Measurements from ENCODE around the gene SLC39A3.
A peak's percentile ranks its signal among the peaks of the same experiment; 100 is the strongest.

The SLC39A3 gene

DNA sequence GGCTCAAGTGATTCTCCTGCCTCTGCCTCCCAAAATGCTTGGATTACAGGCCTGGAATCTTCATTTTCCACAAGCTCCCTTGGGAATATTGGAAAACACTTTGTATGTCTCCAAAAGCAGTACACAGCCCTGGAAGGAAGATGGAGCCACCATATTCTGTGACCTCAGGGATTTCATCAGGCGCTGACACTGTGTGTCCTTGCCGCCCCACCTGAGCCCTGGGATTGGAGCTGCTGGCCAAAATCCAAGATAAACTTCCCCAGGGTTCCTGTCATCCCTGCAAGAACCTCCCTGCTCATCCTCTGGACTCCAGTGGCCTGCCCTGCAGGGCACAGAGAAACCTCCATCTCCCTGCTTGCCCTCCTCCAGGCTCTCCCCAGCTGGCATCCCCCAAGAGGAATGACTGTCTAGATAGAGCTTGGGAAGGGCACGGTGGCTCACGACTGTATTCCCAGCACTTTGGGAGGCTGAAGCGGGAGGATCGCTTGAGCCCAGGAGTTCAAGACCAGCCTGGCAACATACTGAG, 36.1 kb downstream of the SLC39A3 start:
- no peak for DNase-seq (ENCODE audit: low read depth)
- no peak overlapping the region for H3K4me3 ChIP-seq (ENCODE audit: low read length)
- TF ChIP-seq, protein P1, sequence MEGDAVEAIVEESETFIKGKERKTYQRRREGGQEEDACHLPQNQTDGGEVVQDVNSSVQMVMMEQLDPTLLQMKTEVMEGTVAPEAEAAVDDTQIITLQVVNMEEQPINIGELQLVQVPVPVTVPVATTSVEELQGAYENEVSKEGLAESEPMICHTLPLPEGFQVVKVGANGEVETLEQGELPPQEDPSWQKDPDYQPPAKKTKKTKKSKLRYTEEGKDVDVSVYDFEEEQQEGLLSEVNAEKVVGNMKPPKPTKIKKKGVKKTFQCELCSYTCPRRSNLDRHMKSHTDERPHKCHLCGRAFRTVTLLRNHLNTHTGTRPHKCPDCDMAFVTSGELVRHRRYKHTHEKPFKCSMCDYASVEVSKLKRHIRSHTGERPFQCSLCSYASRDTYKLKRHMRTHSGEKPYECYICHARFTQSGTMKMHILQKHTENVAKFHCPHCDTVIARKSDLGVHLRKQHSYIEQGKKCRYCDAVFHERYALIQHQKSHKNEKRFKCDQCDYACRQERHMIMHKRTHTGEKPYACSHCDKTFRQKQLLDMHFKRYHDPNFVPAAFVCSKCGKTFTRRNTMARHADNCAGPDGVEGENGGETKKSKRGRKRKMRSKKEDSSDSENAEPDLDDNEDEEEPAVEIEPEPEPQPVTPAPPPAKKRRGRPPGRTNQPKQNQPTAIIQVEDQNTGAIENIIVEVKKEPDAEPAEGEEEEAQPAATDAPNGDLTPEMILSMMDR (conservative IDR thresholded peaks at IDR 0.05; ENCODE audit: low read length) = no peak

DNA sequence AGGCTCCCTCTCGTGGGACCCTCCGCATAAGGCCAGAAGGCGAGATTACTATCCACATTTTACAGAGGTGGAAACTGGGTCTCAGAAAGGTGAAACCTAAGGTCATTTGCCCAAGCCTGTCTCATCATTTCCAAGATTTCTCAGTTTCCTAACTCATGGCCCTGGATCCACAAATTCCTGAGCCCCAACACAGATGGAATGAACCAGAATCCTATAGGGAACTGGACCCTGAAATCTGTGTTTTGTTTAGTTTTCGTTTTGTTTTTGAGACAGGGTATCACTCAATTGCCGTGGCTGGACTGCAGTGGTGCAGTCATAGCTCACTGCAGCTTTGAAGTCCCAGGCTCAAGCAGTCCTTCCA, 36.8 kb downstream of the SLC39A3 start:
- no peak for DNase-seq (ENCODE audit: low read depth)
- H3K4me3 ChIP-seq (ENCODE audit: low read length) = peak overlapping the region; percentile 41
- TF ChIP-seq, protein P1 (conservative IDR thresholded peaks at IDR 0.05; ENCODE audit: low read length) = no peak

- peak; percentile 75 for DNase-seq (ENCODE audit: low read depth)
- TF ChIP-seq, protein P1 (conservative IDR thresholded peaks at IDR 0.05; ENCODE audit: low read length) = no peak
- H3K4me3 ChIP-seq (ENCODE audit: low read length) = peak within 1 kb of the TSS; percentile 48
These were observed 37.4 kb downstream of the SLC39A3 start, which contains the start of gene GNG7 for GRCh38 chr19:2702170-2703076. GNG7 (minus strand) TSS chr19:2702694; CDS start chr19:2520688, 182,006 bp downstream.

DNA sequence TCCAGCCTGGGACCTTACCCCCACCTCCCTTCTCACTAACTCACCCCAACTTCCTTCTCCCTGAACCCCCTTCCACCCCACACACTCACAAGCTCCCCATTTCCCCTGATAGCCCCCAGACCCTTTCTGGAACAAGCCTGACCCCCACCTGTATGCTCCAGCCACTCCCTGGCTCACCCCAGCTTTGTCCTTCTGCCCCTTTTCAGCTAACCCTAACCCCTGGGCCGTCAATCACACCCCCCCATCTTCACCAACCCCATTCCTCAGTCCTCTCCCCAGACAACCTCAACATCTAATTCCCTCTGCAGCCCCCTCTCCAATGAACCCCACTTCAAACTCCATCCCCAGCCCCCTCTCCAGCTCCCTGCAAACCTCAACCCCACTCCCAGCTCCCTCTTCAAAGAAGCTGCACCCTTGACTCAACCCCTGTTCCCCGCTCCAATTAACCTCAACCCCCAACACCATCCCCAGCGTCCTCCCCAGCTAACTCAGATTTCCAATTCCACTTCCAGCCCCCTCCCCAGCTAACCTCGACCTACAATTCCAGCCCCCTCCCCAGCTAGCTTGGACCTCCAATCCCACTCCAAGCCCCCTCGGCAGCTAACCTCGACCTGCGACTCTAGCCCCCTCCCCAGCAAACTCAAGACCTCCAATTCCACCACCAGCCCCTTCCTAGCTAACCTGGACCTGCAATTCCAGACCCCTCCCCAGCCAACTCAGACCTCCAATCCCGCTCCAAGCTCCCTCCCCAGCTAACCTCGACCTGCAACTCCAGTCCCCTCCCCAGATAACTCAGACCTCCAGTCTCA, 38.3 kb downstream of the SLC39A3 start:
- H3K4me3 ChIP-seq (ENCODE audit: low read length) = no peak overlapping the region
- no peak for DNase-seq (ENCODE audit: low read depth)
- TF ChIP-seq, protein P1 (conservative IDR thresholded peaks at IDR 0.05; ENCODE audit: low read length) = no peak

DNA sequence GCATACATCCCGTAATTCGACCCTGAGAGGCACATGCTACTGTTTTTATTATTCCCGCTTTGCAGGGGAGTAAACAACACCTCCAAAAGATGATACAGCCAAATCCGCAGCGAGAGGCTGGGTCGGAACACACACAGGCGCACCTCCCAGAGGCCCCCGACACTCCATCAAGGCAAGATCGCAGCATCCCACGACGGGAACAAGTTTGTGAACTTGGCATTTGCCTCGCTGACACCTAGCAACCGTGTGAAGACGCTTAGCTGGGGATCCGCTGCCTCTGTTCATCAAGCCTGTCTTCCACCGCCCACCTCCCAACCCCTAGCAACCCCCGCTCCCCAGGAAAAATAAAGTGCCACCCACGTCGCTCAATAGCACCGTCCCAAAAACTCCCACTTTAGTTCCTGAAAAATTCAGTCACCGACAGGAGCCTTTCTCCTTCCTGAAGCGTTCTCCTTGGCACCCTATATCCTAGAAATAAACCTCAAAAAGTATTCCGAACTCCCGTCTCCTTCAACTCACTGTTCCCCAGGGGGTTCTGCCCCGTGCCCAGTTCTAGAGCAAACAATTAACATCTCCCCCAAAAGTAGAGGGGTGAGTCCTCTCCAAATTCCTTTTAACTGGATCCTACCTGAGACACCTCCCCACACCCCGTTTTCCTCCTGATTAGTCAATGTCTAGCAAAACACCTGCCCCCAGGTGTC, 39.0 kb downstream of the SLC39A3 start:
- TF ChIP-seq, protein P1 (conservative IDR thresholded peaks at IDR 0.05; ENCODE audit: low read length) = no peak
- no peak for DNase-seq (ENCODE audit: low read depth)
- no peak overlapping the region for H3K4me3 ChIP-seq (ENCODE audit: low read length)

DNA sequence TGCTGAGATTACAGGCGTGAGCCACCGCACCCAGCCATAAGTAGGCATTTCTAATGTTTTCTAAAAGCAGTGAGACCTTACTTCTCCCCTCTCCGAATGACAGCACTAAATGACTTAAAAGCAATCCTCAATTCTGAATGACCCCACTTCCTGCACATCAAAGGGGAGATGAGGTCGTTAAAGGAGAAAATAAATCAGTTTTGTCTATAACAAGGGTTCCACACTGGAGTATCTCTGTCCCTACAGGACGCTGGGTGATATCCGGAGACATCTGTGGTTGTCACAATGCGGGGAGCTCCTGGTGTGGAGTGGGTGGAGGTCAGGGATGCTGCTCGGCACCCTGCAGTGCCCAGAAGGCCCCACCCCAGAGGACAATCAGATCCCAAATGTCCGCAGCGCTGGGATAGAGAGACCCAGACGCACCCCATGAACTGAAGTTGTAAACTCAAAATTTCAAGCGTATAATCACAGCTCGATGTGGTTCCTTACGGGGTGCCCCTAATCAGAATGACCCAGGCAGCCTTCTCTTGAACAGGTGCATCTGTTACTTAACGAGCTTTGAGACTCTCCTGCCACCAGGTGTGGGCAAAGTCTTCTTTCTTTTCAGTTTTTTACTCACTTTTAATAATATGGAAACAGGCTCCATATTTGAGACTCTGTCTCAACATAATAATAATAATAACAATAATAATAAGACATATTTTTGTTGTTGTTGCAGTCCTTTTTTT, 40.2 kb downstream of the SLC39A3 start:
- TF ChIP-seq, protein P1 (conservative IDR thresholded peaks at IDR 0.05; ENCODE audit: low read length) = no peak
- H3K4me3 ChIP-seq (ENCODE audit: low read length) = no peak overlapping the region
- no peak for DNase-seq (ENCODE audit: low read depth)
